Naive thymus-derived CD4-positive, alpha-beta T cell (primary cell): ENCODE data around the gene ZFYVE16. TPM values are rescaled to one million over a fixed set of nuclear protein-coding genes. Genes with fewer than 3 reads are reported as not detected.

Source experiments
- ATAC-seq: fragments of 150-1000 bp; cut with Tn5 transposase; 2 replicates; pipeline ENCODE4 v1.10.0; 2021; ENCODE audit warnings: mild to moderate bottlenecking, moderate library complexity
- CTCF ChIA-PET: fragments of 350-600 bp; sonication (Branson Sonifier 250); formaldehyde crosslinking; loops from one replicate; lab custom pipeline; 2021; ENCODE audit warnings: antibody characterized with exemption; lab: Charles Lee
- POLR2A ChIA-PET: fragments of 350-600 bp; sonication (Branson Sonifier 250); formaldehyde crosslinking; loops from one replicate; lab custom pipeline; 2021; ENCODE audit warnings: antibody characterized with exemption, inconsistent platforms; lab: Charles Lee
- DNase-seq, 9 donors: peaks; one replicate each; pipeline versions ENCODE4 v3.0.0 to v3.0.0-alpha.2; 2020 to 2022; ENCODE audit warnings: mixed read lengths in 1 of 9
- H3K27ac ChIP-seq: one replicate; pipeline ENCODE4 v1.7.0; 2013; ENCODE audit warnings: mild to moderate bottlenecking, low read depth, low read length, moderate library complexity
- H3K27me3 ChIP-seq, 2 donors: one replicate each; pipeline ENCODE4 v1.7.0; 2013; ENCODE audit warnings: low read length in 2 of 2, mild to moderate bottlenecking in 2 of 2, moderate library complexity in 2 of 2; ENCODE audit not compliant: control insufficient read depth in 2 of 2, insufficient read depth in 2 of 2
- H3K36me3 ChIP-seq, 3 experiments: 1 replicate in 2 of 3; 2 replicates in 1 of 3; pipeline ENCODE4 v1.7.0; 2013; ENCODE audit warnings: low read length in 3 of 3, mild to moderate bottlenecking in 3 of 3, moderate library complexity in 1 of 3; ENCODE audit not compliant: insufficient read depth in 3 of 3, control insufficient read depth in 2 of 3
- H3K4me1 ChIP-seq, 2 donors: one replicate each; pipeline ENCODE4 v1.7.0; 2013; ENCODE audit warnings: low read length in 2 of 2, mild to moderate bottlenecking in 2 of 2, moderate library complexity in 1 of 2; ENCODE audit not compliant: control insufficient read depth in 2 of 2, insufficient read depth in 2 of 2
- H3K4me3 ChIP-seq: 2 replicates; pipeline ENCODE4 v1.7.0; 2013; ENCODE audit warnings: mild to moderate bottlenecking, low read length
- H3K9me3 ChIP-seq, 3 experiments: 1 replicate in 2 of 3; 2 replicates in 1 of 3; pipeline ENCODE4 v1.7.0; 2013; ENCODE audit warnings: low read length in 3 of 3; ENCODE audit not compliant: control insufficient read depth in 2 of 3
- H3K27ac Mint-ChIP-seq, 9 donors: one replicate each; pipeline ENCODE4 v1.8.0; 2020 to 2022; ENCODE audit warnings: mixed read lengths in 9 of 9, mild to moderate bottlenecking in 8 of 9, moderate library complexity in 5 of 9, inconsistent platforms in 2 of 9
- H3K27me3 Mint-ChIP-seq, 5 donors: one replicate each; pipeline ENCODE4 v1.8.0; 2021 to 2022; ENCODE audit warnings: mixed read lengths in 5 of 5, mild to moderate bottlenecking in 1 of 5
- H3K36me3 Mint-ChIP-seq, 5 donors: one replicate each; pipeline ENCODE4 v1.8.0; 2020 to 2022; ENCODE audit warnings: mixed read lengths in 5 of 5, mild to moderate bottlenecking in 3 of 5, inconsistent platforms in 1 of 5
- H3K4me1 Mint-ChIP-seq, 7 donors: one replicate each; pipeline ENCODE4 v1.8.0; 2020 to 2022; ENCODE audit warnings: mixed read lengths in 7 of 7, mild to moderate bottlenecking in 3 of 7, inconsistent platforms in 1 of 7
- H3K4me3 Mint-ChIP-seq, 10 donors: one replicate each; pipeline ENCODE4 v1.8.0; 2020 to 2022; ENCODE audit warnings: mild to moderate bottlenecking in 10 of 10, mixed read lengths in 10 of 10, moderate library complexity in 6 of 10, inconsistent platforms in 2 of 10
- H3K9me3 Mint-ChIP-seq, 11 donors: one replicate each; pipeline ENCODE4 v1.8.0; 2020 to 2022; ENCODE audit warnings: mixed read lengths in 11 of 11, mild to moderate bottlenecking in 4 of 11, inconsistent platforms in 1 of 11, moderate library complexity in 1 of 11
- intact Hi-C, 2 donors: fragments of 100-400 bp; cut with micrococcal nuclease; formaldehyde crosslinking; loops; one replicate each; pipeline ENCODE4 v1.15.1; 2023
- polyA plus RNA-seq, 2 donors: library from polyadenylated mRNA; unstranded; fragments of 300-500 nt; fragmentation: Illumina TruSeq; gene quantifications; one replicate each; pipeline ENCODE4 v1.2.3, GENCODE V29; 2021
- total RNA-seq, 6 experiments: library from RNA in 5 of 6; stranded (reverse) in 5 of 6; gene quantifications; 1 replicate in 5 of 6; 2 replicates in 1 of 6; pipeline ENCODE4 v1.2.3 and lab custom pipeline; 2021 to 2026

ZFYVE16 gene
- total and polyA plus RNA-seq, 7 experiments from 2014 or later = 3.0 to 32.0 (median 14.1) TPM

DNA sequence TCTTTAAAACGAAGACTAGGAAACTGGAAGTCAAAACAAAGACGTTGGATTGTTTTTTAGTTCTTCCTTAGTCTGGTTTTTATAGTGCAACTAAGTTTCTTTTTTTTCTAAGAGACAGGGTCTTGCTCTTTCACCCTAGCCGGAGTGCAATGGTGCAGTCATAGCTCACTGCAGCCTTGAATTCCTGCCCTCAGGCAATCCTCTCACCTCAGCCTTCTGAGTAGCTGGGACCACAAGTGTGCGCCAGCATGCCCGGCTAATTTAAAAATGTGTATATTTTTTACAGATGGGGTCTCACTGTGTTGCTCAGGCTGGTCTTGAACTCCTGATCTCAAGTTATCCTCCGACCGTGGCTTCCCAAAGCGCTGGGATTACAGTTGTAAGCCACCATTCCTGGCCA is 27.6 kb downstream of the ZFYVE16 start:
- no peak overlapping the region for H3K4me3 ChIP-seq
- peaks cover 18 to 48% (median 30%) of the 10 kb centered on the region in 5 donors for H3K36me3 Mint-ChIP-seq
- H3K27me3 ChIP-seq = no peaks in the 10 kb centered on the region
- POLR2A ChIA-PET = no interaction called here
- no peak overlapping the region for H3K4me3 Mint-ChIP-seq
- H3K4me1 Mint-ChIP-seq = peaks cover 0 to 15% (median 0%) of the 10 kb centered on the region in 7 donors
- no peak for DNase-seq
- H3K9me3 ChIP-seq = no peaks in the 10 kb centered on the region
- peaks cover 0 to 23% (median 0%) of the 10 kb centered on the region in 3 experiments for H3K36me3 ChIP-seq
- intact Hi-C loops = no loop called here
- CTCF ChIA-PET = interaction anchor here (0.9 kb wide), 1 partner anchor 46 kb away, joined by 3 read pairs; no protein-coding TSS in a partner anchor
- H3K9me3 Mint-ChIP-seq = peaks cover 0 to 16% (median 0%) of the 10 kb centered on the region in 11 donors
- no peak for ATAC-seq
- no peak overlapping the region for H3K27ac ChIP-seq
- no peaks in the 10 kb centered on the region for H3K4me1 ChIP-seq
- no peaks in the 10 kb centered on the region for H3K27me3 Mint-ChIP-seq
- no peak overlapping the region for H3K27ac Mint-ChIP-seq

DNA sequence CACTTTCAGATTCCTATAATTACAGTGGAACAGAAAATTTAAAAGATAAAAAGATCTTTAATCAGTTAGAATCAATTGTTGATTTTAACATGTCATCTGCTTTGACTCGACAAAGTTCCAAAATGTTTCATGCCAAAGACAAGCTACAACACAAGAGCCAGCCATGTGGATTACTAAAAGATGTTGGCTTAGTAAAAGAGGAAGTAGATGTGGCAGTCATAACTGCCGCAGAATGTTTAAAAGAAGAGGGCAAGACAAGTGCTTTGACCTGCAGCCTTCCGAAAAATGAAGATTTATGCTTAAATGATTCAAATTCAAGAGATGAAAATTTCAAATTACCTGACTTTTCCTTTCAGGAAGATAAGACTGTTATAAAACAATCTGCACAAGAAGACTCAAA is 29.5 kb downstream of the ZFYVE16 start:
- ATAC-seq = no peak
- Histone ChIP-seq H3K4me3 (no peak overlapping the region), H3K4me1 (no peaks in the 10 kb centered on the region), H3K27me3 (no peaks in the 10 kb centered on the region), H3K27ac (no peak overlapping the region), H3K9me3 (no peaks in the 10 kb centered on the region), H3K36me3 (peaks cover 0 to 26% (median 0%) of the 10 kb centered on the region in 3 experiments)
- DNase-seq = no peak
- Mint-ChIP-seq H3K4me3 (no peak overlapping the region), H3K36me3 (peaks cover 24 to 66% (median 42%) of the 10 kb centered on the region in 5 donors), H3K27me3 (no peaks in the 10 kb centered on the region), H3K9me3 (peaks cover 0 to 9% (median 0%) of the 10 kb centered on the region in 11 donors), H3K27ac (no peak overlapping the region), H3K4me1 (peaks cover 0 to 15% (median 0%) of the 10 kb centered on the region in 7 donors)
- ChIA-PET POLR2A (no interaction called here), CTCF (no interaction called here)
- intact Hi-C loops = no loop called here

DNA sequence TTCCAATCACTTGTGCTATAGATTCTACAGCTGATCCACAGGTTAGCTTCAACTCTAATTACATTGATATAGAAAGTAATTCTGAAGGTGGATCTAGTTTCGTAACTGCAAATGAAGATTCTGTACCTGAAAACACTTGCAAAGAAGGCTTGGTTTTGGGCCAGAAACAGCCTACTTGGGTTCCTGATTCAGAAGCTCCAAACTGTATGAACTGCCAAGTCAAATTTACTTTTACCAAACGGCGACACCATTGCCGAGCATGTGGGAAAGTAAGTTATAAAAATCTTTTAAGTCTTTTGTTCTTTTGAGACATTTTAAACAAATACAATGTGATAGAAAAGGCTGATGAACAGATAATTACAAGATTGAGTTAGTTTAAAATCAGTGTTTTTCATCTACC is 30.9 kb downstream of the ZFYVE16 start:
- peaks cover 27 to 67% (median 42%) of the 10 kb centered on the region in 5 donors for H3K36me3 Mint-ChIP-seq
- no peak overlapping the region for H3K4me3 Mint-ChIP-seq
- peaks cover 0 to 6% (median 0%) of the 10 kb centered on the region in 11 donors for H3K9me3 Mint-ChIP-seq
- H3K27ac ChIP-seq = no peak overlapping the region
- ChIA-PET POLR2A (no interaction called here), CTCF (no interaction called here)
- ATAC-seq (no peak), DNase-seq (no peak)
- no peaks in the 10 kb centered on the region for H3K27me3 Mint-ChIP-seq
- H3K27ac Mint-ChIP-seq = no peak overlapping the region
- intact Hi-C loops = no loop called here
- no peak overlapping the region for H3K4me3 ChIP-seq
- H3K27me3 ChIP-seq = no peaks in the 10 kb centered on the region
- no peaks in the 10 kb centered on the region for H3K9me3 ChIP-seq
- no peaks in the 10 kb centered on the region for H3K4me1 ChIP-seq
- H3K36me3 ChIP-seq = peaks cover 0 to 40% (median 0%) of the 10 kb centered on the region in 3 experiments
- peaks cover 0 to 15% (median 0%) of the 10 kb centered on the region in 7 donors for H3K4me1 Mint-ChIP-seq

DNA sequence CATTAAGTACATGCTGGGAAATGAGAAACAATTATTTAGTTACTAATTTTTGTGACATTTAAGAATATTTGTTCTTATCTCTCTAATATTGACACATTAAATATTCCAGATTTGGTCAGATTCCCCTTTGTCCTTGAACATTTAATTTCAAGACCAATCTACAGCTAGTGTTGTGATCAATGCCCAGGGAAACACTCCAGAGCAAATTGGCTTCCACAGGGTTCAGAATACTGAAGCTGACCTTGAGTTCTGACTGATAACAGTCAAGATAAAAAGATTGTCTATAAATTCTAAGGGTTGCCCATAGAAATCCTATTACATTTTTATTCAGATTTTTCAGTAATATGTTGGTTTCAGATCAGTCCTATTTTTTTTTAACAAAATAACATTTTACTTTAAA is 31.3 kb downstream of the ZFYVE16 start:
- Histone ChIP-seq H3K27me3 (no peaks in the 10 kb centered on the region), H3K36me3 (peaks cover 0 to 40% (median 0%) of the 10 kb centered on the region in 3 experiments), H3K4me1 (no peaks in the 10 kb centered on the region), H3K4me3 (no peak overlapping the region), H3K27ac (no peak overlapping the region), H3K9me3 (no peaks in the 10 kb centered on the region)
- no peak overlapping the region for H3K4me3 Mint-ChIP-seq
- ChIA-PET CTCF (no interaction called here), POLR2A (no interaction called here)
- no peaks in the 10 kb centered on the region for H3K27me3 Mint-ChIP-seq
- H3K9me3 Mint-ChIP-seq = peaks cover 0 to 6% (median 0%) of the 10 kb centered on the region in 11 donors
- H3K27ac Mint-ChIP-seq = no peak overlapping the region
- peaks cover 27 to 65% (median 38%) of the 10 kb centered on the region in 5 donors for H3K36me3 Mint-ChIP-seq
- DNase-seq (no peak), ATAC-seq (no peak)
- intact Hi-C loops = no loop called here
- H3K4me1 Mint-ChIP-seq = peaks cover 0 to 15% (median 0%) of the 10 kb centered on the region in 7 donors

DNA sequence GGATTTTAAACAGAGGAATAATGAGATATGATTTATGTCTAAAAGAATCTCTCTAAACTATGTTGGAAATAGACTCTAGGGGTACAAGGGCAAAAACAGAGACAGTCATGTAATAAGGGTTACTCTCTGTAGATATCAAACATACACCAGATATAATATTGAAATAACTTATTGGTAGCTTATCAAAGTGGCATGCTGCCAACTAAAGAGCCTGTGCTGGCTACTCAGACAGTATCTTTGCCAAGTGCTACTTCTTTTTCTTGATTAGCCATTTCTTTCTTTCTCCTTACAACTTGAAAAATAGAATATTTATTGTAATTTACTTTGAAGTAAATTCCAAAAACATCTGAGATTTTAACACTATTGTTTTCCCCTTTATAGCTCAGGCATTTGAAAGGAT is 34.9 kb downstream of the ZFYVE16 start:
- H3K36me3 ChIP-seq = peaks cover 0 to 22% (median 4%) of the 10 kb centered on the region in 3 experiments
- H3K27me3 ChIP-seq = no peaks in the 10 kb centered on the region
- ATAC-seq = no peak
- Mint-ChIP-seq H3K36me3 (peaks cover 5 to 57% (median 24%) of the 10 kb centered on the region in 5 donors), H3K4me1 (peaks cover 0 to 6% (median 3%) of the 10 kb centered on the region in 7 donors), H3K9me3 (peaks cover 0 to 1% (median 0%) of the 10 kb centered on the region in 11 donors), H3K27me3 (no peaks in the 10 kb centered on the region), H3K27ac (no peak overlapping the region), H3K4me3 (no peak overlapping the region)
- H3K9me3 ChIP-seq = no peaks in the 10 kb centered on the region
- ChIA-PET POLR2A (no interaction called here), CTCF (no interaction called here)
- intact Hi-C loops = no loop called here
- H3K4me1 ChIP-seq = no peaks in the 10 kb centered on the region
- no peak overlapping the region for H3K4me3 ChIP-seq
- H3K27ac ChIP-seq = no peak overlapping the region
- DNase-seq = no peak

DNA sequence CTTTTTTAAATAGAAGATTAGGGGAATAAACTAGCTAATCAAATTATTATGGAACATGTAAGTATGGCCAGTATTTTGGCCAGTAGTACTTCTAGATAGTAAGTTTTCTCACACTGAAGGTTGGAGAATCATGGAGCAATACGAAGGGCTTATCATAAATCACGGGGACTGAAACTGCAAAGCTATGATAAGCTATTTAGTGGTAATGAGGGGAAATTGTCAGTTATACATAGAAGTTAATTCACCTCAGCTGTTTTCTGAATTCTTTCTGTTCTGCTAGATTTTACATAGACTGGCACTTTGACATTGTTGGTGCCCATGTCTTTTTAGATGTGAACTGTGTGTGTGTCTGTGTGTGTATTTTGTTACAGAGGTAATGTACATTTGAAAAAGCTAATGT is 45.5 kb downstream of the ZFYVE16 start:
- intact Hi-C loops = no loop called here
- POLR2A ChIA-PET = no interaction called here
- no peak overlapping the region for H3K4me3 ChIP-seq
- ATAC-seq (no peak), DNase-seq (no peak)
- peaks cover 0 to 10% (median 6%) of the 10 kb centered on the region in 3 experiments for H3K36me3 ChIP-seq
- CTCF ChIA-PET = interaction anchor here (0.5 to 0.9 kb wide), 2 partner anchors 107 to 322 kb away, joined by 3 read pairs; no protein-coding TSS in a partner anchor
- H3K4me3 Mint-ChIP-seq = no peak overlapping the region
- no peaks in the 10 kb centered on the region for H3K9me3 ChIP-seq
- no peaks in the 10 kb centered on the region for H3K27me3 ChIP-seq
- H3K27me3 Mint-ChIP-seq = no peaks in the 10 kb centered on the region
- H3K4me1 ChIP-seq = no peaks in the 10 kb centered on the region
- peaks cover 0 to 2% (median 0%) of the 10 kb centered on the region in 11 donors for H3K9me3 Mint-ChIP-seq
- H3K27ac ChIP-seq = no peak overlapping the region
- H3K36me3 Mint-ChIP-seq = peaks cover 6 to 52% (median 40%) of the 10 kb centered on the region in 5 donors
- H3K4me1 Mint-ChIP-seq = no peaks in the 10 kb centered on the region
- no peak overlapping the region for H3K27ac Mint-ChIP-seq

DNA sequence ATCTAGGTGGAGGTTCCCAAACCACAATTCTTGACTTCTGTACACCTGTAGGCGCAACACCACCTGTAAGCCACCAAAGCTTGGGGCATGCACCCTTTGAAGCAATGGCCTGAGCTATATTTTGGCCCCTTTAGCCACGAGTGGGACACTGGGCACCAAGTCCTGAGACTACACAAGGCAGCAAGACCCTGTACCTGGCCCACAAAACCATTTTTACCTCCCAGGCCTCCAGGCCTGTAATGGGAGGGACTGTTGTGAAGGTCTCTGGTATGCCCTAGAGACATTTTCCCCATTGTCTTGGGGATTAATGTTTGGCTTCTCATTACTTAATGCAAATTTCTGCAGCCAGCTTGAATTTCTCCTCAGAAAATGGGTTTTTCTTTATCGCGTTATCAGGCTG is 55.4 kb downstream of the ZFYVE16 start:
- Histone ChIP-seq H3K9me3 (peaks cover 0 to 15% (median 0%) of the 10 kb centered on the region in 3 experiments), H3K27me3 (no peaks in the 10 kb centered on the region), H3K4me1 (no peaks in the 10 kb centered on the region), H3K27ac (no peak overlapping the region), H3K36me3 (peaks cover 0 to 23% (median 4%) of the 10 kb centered on the region in 3 experiments), H3K4me3 (no peak overlapping the region)
- no peak overlapping the region for H3K4me3 Mint-ChIP-seq
- peaks cover 2 to 53% (median 25%) of the 10 kb centered on the region in 11 donors for H3K9me3 Mint-ChIP-seq
- no peaks in the 10 kb centered on the region for H3K27me3 Mint-ChIP-seq
- ChIA-PET CTCF (no interaction called here), POLR2A (no interaction called here)
- no peak overlapping the region for H3K27ac Mint-ChIP-seq
- DNase-seq (no peak), ATAC-seq (no peak)
- intact Hi-C loops = no loop called here
- H3K36me3 Mint-ChIP-seq = peaks cover 30 to 92% (median 83%) of the 10 kb centered on the region in 5 donors
- H3K4me1 Mint-ChIP-seq = no peaks in the 10 kb centered on the region
